B cell (primary cell): ENCODE data around the gene COLEC12. TPM values are rescaled to one million over a fixed set of nuclear protein-coding genes. Genes with fewer than 3 reads are reported as not detected.

Experiments
- ATAC-seq: fragments of 200-7000 bp; cut with Tn5 transposase; one replicate; pipeline ENCODE4 v1.10.0; 2021; ENCODE audit warnings: low read depth, mild to moderate bottlenecking, moderate number of reproducible peaks, moderate library complexity
- CTCF ChIA-PET: fragments of 350-600 bp; sonication (Branson Sonifier 250); formaldehyde crosslinking; loops from one replicate; lab custom pipeline; 2021; ENCODE audit warnings: antibody characterized with exemption, inconsistent platforms; lab: Charles Lee
- POLR2A ChIA-PET: fragments of 350-600 bp; sonication (Branson Sonifier 250); formaldehyde crosslinking; loops from one replicate; lab custom pipeline; 2021; ENCODE audit warnings: antibody characterized with exemption; lab: Charles Lee
- DNase-seq: peaks from one replicate; pipeline ENCODE4 v3.0.0; 2013
- H2AFZ ChIP-seq: 2 replicates; pipeline ENCODE4 v1.6.1; 2012; ENCODE audit warnings: mild to moderate bottlenecking, low read depth, low read length; ENCODE audit not compliant: insufficient read depth, poor library complexity, severe bottlenecking
- H3K27ac ChIP-seq, 2 donors: 1 replicate in 1 of 2; 2 replicates in 1 of 2; pipeline ENCODE4 v1.5.1; 2012 to 2013; ENCODE audit warnings: low read length in 2 of 2, mild to moderate bottlenecking in 2 of 2, moderate library complexity in 1 of 2
- H3K27me3 ChIP-seq, 4 experiments: fragments of 200-600 bp in 1 of 4; sonication (generic) in 1 of 4; replicated peaks in 1 of 4; 1 replicate in 2 of 4; 2 replicates in 2 of 4; pipeline versions ENCODE4 v1.6.1 to v1.7.0; 2013 to 2016; ENCODE audit warnings: low read length in 3 of 4, mild to moderate bottlenecking in 2 of 4, mixed read lengths in 1 of 4, moderate library complexity in 1 of 4; ENCODE audit not compliant: insufficient read depth in 4 of 4, control insufficient read depth in 3 of 4; ENCODE audit errors: control extremely low read depth in 1 of 4
- H3K36me3 ChIP-seq, 2 experiments: replicated peaks in 1 of 2; 1 replicate in 1 of 2; 2 replicates in 1 of 2; pipeline versions ENCODE4 v1.6.1 to v1.7.1; 2013; ENCODE audit warnings: low read length in 1 of 2; ENCODE audit not compliant: insufficient read depth in 2 of 2, control insufficient read depth in 1 of 2; ENCODE audit errors: control extremely low read depth in 1 of 2, extremely low read depth in 1 of 2
- H3K4me1 ChIP-seq, 2 donors: fragments of 200-600 bp in 1 of 2; sonication (generic) in 1 of 2; 1 replicate in 1 of 2; 2 replicates in 1 of 2; pipeline versions ENCODE4 v1.5.1 to v1.6.1; 2013 to 2017; ENCODE audit warnings: low read length in 2 of 2; ENCODE audit not compliant: control insufficient read depth in 2 of 2, insufficient read depth in 2 of 2
- H3K4me2 ChIP-seq: replicated peaks from 2 replicates; pipeline ENCODE3; 2012; ENCODE audit warnings: mild to moderate bottlenecking, low read depth, low read length; ENCODE audit not compliant: poor library complexity, severe bottlenecking
- H3K4me3 ChIP-seq, 5 experiments: fragments of 200-600 bp in 1 of 5; sonication (generic) in 1 of 5; 1 replicate in 3 of 5; 2 replicates in 2 of 5; pipeline versions ENCODE4 v1.5.1 to v1.7.0; 2011 to 2016; ENCODE audit warnings: low read length in 4 of 5, mild to moderate bottlenecking in 4 of 5, low read depth in 2 of 5, control low read depth in 1 of 5, moderate library complexity in 1 of 5; ENCODE audit not compliant: insufficient read depth in 1 of 5; ENCODE audit errors: control extremely low read depth in 1 of 5, extremely low read depth in 1 of 5
- H3K79me2 ChIP-seq: fragments of 200-600 bp; sonication (generic); one replicate; pipeline ENCODE4 v1.6.0; 2016; ENCODE audit warnings: low read length; ENCODE audit not compliant: control insufficient read depth, insufficient read depth
- H3K9ac ChIP-seq: fragments of 200-600 bp; sonication (generic); 2 replicates; pipeline ENCODE4 v1.6.1; 2017; ENCODE audit warnings: mild to moderate bottlenecking, low read length, moderate library complexity
- H3K9me3 ChIP-seq, 3 donors: one replicate each; pipeline versions ENCODE4 v1.6.1 to v1.7.1; 2013; ENCODE audit warnings: low read length in 2 of 3; ENCODE audit not compliant: control insufficient read depth in 2 of 3, insufficient read depth in 1 of 3; ENCODE audit errors: control extremely low read depth in 1 of 3
- H4K20me1 ChIP-seq: 2 replicates; pipeline ENCODE4 v1.6.0; 2012; ENCODE audit warnings: mild to moderate bottlenecking, low read length; ENCODE audit not compliant: insufficient read depth, control insufficient read depth, poor library complexity, severe bottlenecking
- H3K27ac Mint-ChIP-seq: one replicate; pipeline ENCODE4 v1.8.0; 2021; ENCODE audit warnings: mixed read lengths
- H3K27me3 Mint-ChIP-seq: one replicate; pipeline ENCODE4 v1.8.0; 2021; ENCODE audit warnings: mixed read lengths
- H3K4me1 Mint-ChIP-seq: one replicate; pipeline ENCODE4 v1.8.0; 2021; ENCODE audit warnings: mixed read lengths
- H3K4me3 Mint-ChIP-seq: one replicate; pipeline ENCODE4 v1.8.0; 2021; ENCODE audit warnings: mixed read lengths
- H3K9me3 Mint-ChIP-seq: one replicate; pipeline ENCODE4 v1.8.0; 2022; ENCODE audit warnings: mixed read lengths; ENCODE audit not compliant: insufficient read depth
- CTCF ChIP-seq: fragments of 200-600 bp; IDR thresholded peaks from one replicate; pipeline ENCODE4 v1.8.0; 2022; ENCODE audit warnings: antibody characterized with exemption, mild to moderate bottlenecking
- EZH2 ChIP-seq: IDR thresholded peaks from 2 replicates; pipeline ENCODE4 v1.6.1; 2012; ENCODE audit warnings: borderline replicate concordance, low read depth, mild to moderate bottlenecking, moderate library complexity, low read length; ENCODE audit not compliant: insufficient read depth, poor library complexity, severe bottlenecking
- WGBS: methylation state at CpG from one replicate; pipeline ENCODE4 v1.1.5; 2013; ENCODE audit warnings: missing lambda C conversion rate; ENCODE audit not compliant: insufficient coverage; 5-methylcytosine and 5-hydroxymethylcytosine counted together
- intact Hi-C: fragments of 100-400 bp; cut with micrococcal nuclease; formaldehyde crosslinking; loops from one replicate; pipeline ENCODE4 v1.10.0; 2022
- polyA plus RNA-seq: library from polyadenylated mRNA; depleted of rRNA; stranded (reverse); fragments of >200 nt; gene quantifications from 2 replicates; pipeline ENCODE4 v1.2.3, GENCODE V29; 2012
- total RNA-seq, 2 donors: library from RNA; stranded (reverse); fragments of 120-200 nt in 1 of 2; gene quantifications; 1 replicate in 1 of 2; 2 replicates in 1 of 2; pipeline versions ENCODE4 v1.2.3 to v1.2.4, GENCODE V29; 2013 to 2022

COLEC12 gene
- total and polyA plus RNA-seq, 2 donors (not counting 1 experiment from before 2014, with no cell fraction given), result not detected

DNA sequence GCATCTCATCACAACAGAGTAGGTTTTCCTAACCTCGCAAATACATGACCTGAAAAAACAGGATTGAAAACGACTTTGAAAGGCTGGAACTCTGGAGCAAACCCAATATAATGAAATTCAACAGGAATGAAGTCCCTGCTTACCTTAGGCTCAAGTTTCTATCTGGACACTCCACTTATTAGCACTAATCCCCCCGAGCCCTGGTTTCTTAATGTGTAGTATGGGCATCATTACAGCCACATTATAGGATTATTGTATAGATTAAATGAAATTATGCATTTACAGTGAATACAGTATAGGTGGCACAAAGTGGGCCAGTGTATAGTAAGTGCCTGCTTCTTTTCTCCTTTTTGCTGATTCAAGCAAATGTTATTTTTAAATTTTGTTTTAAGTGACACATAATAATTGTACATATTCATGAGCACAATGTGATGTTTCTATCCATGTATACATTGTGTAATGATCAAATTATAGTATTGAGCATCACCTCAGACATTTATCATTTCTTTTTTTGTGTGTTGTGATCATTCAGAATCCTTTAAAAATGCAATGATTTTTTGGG, 118.0 kb downstream of the COLEC12 start:
- no CpG with 5 or more reads among the region's 3 CpGs for WGBS
- Histone ChIP-seq H3K4me3 (no peak overlapping the region), H3K36me3 (no peaks in the 10 kb centered on the region), H3K4me1 (peaks cover 3 to 5% of the 10 kb centered on the region in 2 donors), H3K4me2 (no peak overlapping the region), H4K20me1 (no peaks in the 10 kb centered on the region), H3K9me3 (peaks cover 0 to 3% (median 0%) of the 10 kb centered on the region in 3 donors), H3K27me3 (no peaks in the 10 kb centered on the region), H3K27ac (no peak overlapping the region), H3K9ac (no peak overlapping the region), H2AFZ (no peak overlapping the region), H3K79me2 (no peaks in the 10 kb centered on the region)
- no peak for DNase-seq
- TF ChIP-seq EZH2 (no peak), CTCF (no peak)
- Mint-ChIP-seq H3K27me3 (peaks cover 30% of the 10 kb centered on the region), H3K9me3 (peaks cover 4% of the 10 kb centered on the region), H3K4me3 (no peak overlapping the region), H3K27ac (no peak overlapping the region), H3K4me1 (no peaks in the 10 kb centered on the region)
- CTCF ChIA-PET, result no interaction called here
- POLR2A ChIA-PET, result no interaction called here
- intact Hi-C loops, result no loop called here
- ATAC-seq, result no peak

- H3K27ac ChIP-seq, result no peak overlapping the region
- H3K79me2 ChIP-seq, result no peaks in the 10 kb centered on the region
- peaks cover 4% of the 10 kb centered on the region for H3K9me3 Mint-ChIP-seq
- TF ChIP-seq EZH2 (no peak), CTCF (no peak)
- peaks cover 0 to 3% (median 1%) of the 10 kb centered on the region in 4 experiments for H3K27me3 ChIP-seq
- no peak overlapping the region for H3K4me3 Mint-ChIP-seq
- H3K9me3 ChIP-seq, result peaks cover 0 to 3% (median 0%) of the 10 kb centered on the region in 3 donors
- no peak overlapping the region for H3K4me3 ChIP-seq
- intact Hi-C loops, result no loop called here
- no peak overlapping the region for H2AFZ ChIP-seq
- no peak for ATAC-seq
- DNase-seq, result no peak
- no peaks in the 10 kb centered on the region for H4K20me1 ChIP-seq
- H3K4me1 Mint-ChIP-seq, result peaks cover under 1% of the 10 kb centered on the region
- CTCF ChIA-PET, result no interaction called here
- peaks cover 24% of the 10 kb centered on the region for H3K27me3 Mint-ChIP-seq
- WGBS, result 32% methylated on average over 9 of the region's 10 CpGs
- no peak overlapping the region for H3K4me2 ChIP-seq
- H3K36me3 ChIP-seq, result no peaks in the 10 kb centered on the region
- no peak overlapping the region for H3K27ac Mint-ChIP-seq
- POLR2A ChIA-PET, result no interaction called here
- H3K4me1 ChIP-seq, result peaks cover 6 to 7% of the 10 kb centered on the region in 2 donors
- H3K9ac ChIP-seq, result no peak overlapping the region
These were observed 120.7 kb downstream of the COLEC12 start for GRCh38 chr18:379681-380330.
